AG04449 (cell line): Measurements from ENCODE around the gene GBX2.

ENCODE experiments used
- CTCF ChIA-PET: fragments of 350-600 bp; formaldehyde crosslinking; extraction: SDS; loops from one replicate; lab custom pipeline; 2021; ENCODE audit warnings: antibody characterized with exemption; lab: Yijun Ruan, JAX
- POLR2A ChIA-PET: fragments of 400-600, 350-600 bp; formaldehyde crosslinking; extraction: SDS; loops from one replicate; lab custom pipeline; 2020; ENCODE audit warnings: antibody characterized with exemption, inconsistent platforms; lab: Yijun Ruan, JAX
- DNase-seq: peaks from one replicate; pipeline ENCODE4 v3.0.0-alpha.2; 2010; ENCODE audit warnings: low read depth, low spot score
- H3K4me3 ChIP-seq: 2 replicates; pipeline ENCODE4 v1.5.1; 2011; ENCODE audit warnings: low read depth, mild to moderate bottlenecking, control low read depth, low read length
- TF ChIP-seq, protein P1 (sequence below): IDR thresholded peaks from one replicate; pipeline ENCODE4 v1.5.1; 2011; ENCODE audit warnings: mild to moderate bottlenecking, moderate library complexity, low read length, control low read depth, inconsistent platforms; ENCODE audit not compliant: insufficient read depth; ENCODE audit errors: missing control alignments

GBX2 gene

DNA sequence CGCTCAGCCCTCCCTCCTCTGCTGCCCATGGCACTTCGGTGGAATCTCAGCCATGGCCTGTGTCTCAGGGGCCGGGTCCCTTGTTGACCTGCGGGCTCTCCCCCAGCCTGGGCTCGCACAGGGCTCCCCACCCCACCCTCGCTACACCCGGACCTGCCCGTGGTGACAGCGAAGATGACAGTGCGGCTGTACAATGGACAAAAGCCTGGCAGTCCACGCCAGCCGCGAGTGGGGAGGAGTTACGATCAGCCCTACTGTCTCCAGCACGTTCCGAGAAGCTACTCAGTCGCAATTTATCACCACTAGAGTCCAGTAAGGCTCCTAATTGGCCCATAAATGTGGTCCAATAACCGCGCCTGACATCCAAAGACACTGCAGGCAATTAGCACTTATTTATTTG is 31.6 kb downstream of the GBX2 start:
- no peak overlapping the region for H3K4me3 ChIP-seq
- CTCF ChIA-PET, result no interaction called here
- no peak for DNase-seq
- POLR2A ChIA-PET, result no interaction called here
- TF ChIP-seq, protein P1, sequence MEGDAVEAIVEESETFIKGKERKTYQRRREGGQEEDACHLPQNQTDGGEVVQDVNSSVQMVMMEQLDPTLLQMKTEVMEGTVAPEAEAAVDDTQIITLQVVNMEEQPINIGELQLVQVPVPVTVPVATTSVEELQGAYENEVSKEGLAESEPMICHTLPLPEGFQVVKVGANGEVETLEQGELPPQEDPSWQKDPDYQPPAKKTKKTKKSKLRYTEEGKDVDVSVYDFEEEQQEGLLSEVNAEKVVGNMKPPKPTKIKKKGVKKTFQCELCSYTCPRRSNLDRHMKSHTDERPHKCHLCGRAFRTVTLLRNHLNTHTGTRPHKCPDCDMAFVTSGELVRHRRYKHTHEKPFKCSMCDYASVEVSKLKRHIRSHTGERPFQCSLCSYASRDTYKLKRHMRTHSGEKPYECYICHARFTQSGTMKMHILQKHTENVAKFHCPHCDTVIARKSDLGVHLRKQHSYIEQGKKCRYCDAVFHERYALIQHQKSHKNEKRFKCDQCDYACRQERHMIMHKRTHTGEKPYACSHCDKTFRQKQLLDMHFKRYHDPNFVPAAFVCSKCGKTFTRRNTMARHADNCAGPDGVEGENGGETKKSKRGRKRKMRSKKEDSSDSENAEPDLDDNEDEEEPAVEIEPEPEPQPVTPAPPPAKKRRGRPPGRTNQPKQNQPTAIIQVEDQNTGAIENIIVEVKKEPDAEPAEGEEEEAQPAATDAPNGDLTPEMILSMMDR, result no peak

DNA sequence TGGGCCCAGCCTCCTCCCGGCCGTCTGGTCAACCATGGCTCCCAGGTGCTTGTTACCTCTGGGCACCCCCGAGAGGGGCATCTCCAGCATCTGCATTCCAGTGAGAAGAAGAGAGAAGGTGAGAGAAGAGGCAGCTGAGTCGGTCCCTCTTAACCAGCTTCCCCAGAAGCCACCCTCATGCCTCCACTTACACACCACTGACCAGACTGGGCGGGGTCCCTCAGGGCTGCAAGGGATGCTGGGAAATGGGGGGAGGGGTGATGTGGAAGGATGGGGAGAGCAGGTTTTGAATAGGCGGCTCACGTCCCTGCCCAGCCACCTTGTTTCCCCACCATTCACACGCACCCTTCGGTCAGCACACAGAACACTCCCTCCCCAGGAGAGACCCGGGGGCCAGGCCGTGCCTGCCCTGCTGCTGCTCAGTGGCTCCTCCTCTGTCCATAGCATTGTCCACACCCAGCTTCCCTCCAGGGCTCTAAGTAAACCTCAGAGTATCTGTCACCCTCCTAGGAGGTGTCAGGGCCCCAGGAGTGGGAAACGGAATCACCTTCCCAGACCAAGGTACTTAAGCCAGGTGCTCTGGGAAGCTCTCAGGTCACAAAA is 34.7 kb downstream of the GBX2 start:
- TF ChIP-seq, protein P1, result no peak
- POLR2A ChIA-PET, result no interaction called here
- no peak overlapping the region for H3K4me3 ChIP-seq
- CTCF ChIA-PET, result no interaction called here
- DNase-seq, result no peak

DNA sequence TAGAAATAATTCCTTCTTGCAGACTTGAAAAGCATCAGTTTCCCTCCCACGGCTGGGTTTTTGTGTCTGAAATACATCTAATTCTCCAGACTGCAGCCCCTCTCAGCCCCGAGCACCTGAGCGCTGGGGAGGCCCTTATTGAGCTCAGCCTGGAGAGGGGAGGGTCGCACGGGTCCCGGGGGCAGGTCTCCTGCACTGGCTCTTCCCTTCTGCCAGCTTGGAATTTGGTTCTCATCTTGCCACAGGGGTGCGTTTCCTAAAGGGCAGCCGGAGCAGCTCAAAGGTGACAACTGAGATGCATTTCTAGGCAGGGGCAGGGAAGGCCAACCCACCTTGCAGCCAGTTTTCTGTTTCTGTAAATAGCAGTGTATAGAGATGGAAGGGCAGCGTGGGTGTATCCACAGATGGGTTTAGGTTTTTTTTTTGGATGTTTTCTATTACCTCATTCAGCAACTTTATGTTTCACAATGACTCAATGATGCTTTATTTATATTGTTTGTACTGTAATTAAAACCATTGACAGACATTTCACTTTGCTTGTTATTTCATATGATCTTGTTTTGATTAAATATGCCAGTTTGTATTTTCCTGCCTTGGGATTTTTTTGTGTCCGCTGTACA is 37.0 kb downstream of the GBX2 start:
- ChIA-PET CTCF (no interaction called here), POLR2A (no interaction called here)
- no peak overlapping the region for H3K4me3 ChIP-seq
- TF ChIP-seq, protein P1, result no peak
- no peak for DNase-seq

DNA sequence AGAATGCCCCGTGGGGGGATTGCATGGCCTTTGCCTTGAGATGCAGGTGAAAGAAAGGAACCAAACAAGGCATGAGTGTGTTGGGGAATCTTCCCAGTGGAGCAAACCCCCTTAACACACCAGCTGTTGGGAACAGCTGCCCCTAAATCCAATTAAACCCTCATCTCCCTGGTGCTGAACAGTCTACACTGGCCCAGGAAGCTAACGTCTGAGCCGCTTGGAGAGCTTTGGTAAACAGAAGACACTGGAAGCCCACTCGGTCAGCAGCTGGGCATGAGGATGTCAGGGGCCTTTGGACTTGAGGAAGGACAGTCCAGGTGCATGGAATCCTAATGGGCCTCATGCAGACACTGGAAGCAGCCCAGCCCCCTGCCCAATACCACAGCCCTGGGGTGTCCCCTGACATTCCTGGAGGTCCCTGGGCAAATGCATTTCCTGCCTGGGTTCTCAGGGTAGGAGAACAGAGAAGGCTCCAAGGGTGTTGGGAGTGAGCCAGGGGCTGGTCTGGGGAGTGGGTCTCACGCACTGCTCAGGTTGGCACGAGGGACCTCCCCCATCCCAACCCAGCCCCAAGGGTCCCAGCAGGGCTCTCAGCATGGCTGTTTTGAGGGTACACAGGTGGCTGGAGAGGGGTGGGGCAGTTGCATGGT is 37.7 kb downstream of the GBX2 start:
- no peak overlapping the region for H3K4me3 ChIP-seq
- ChIA-PET CTCF (no interaction called here), POLR2A (no interaction called here)
- TF ChIP-seq, protein P1, result no peak
- DNase-seq, result no peak

DNA sequence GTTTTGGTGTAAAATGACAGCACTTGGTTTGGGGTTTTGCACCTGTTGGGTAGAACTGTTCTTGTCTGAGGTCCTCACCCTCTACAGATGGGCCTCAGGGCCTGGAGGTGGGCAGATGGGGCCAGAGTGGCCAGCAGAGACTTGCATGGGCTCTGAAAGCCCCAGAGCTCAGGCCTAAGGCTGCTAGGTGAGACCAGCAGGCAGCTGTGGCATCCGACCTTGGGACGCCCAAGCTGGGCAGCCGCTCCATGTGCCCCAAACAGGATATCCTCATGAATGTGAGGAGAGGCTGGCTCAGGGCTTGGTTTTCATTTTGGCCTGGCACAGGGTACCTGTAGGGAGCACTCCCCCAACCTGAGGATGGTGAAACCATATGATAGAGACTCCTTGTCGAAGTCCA is 38.3 kb downstream of the GBX2 start:
- TF ChIP-seq, protein P1, result no peak
- ChIA-PET CTCF (no interaction called here), POLR2A (no interaction called here)
- H3K4me3 ChIP-seq, result no peak overlapping the region
- no peak for DNase-seq

DNA sequence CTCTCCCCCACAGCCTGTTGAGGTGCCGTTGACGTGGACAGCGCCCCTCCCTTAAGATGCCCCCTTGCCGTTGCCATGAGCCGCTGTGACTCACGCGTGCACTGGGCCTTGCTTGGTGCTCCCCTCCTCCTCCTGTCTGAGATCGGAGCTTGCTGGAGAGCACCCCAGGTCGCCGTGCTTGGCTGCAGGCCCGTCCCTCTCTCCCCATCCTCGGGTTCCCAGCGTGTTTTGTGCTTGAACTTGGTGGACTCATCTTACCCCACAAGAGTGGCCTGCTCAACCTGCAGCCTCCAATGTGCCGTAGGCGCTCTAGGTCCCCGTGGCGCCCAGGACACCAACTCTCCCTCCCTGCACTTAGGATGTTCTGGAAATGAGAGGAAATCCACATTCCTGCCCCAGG is 39.9 kb downstream of the GBX2 start:
- no peak overlapping the region for H3K4me3 ChIP-seq
- CTCF ChIA-PET, result no interaction called here
- POLR2A ChIA-PET, result no interaction called here
- TF ChIP-seq, protein P1, result no peak
- DNase-seq, result no peak
